Prostate gland (tissue), 2 donors: ENCODE measurements around the gene GRAMD4.

Experiments used
- CTCF ChIP-seq, 4 experiments: fragments of 200-600 bp in 2 of 4; fragments of 450-650 bp in 2 of 4; sonication (generic) in 2 of 4; IDR thresholded peaks; 1 replicate in 3 of 4; 2 replicates in 1 of 4; pipeline ENCODE4 v1.5.1; 2016 to 2019; ENCODE audit warnings: antibody characterized with exemption in 4 of 4, mild to moderate bottlenecking in 2 of 4, moderate library complexity in 2 of 4
- POLR2A ChIP-seq: fragments of 450-650 bp; IDR thresholded peaks from one replicate; pipeline ENCODE4 v1.6.1; 2016; ENCODE audit warnings: antibody characterized with exemption, mild to moderate bottlenecking
- POLR2AphosphoS5 ChIP-seq: sonication (generic); formaldehyde crosslinking; IDR thresholded peaks from one replicate; pipeline ENCODE4 v1.6.1; 2017; ENCODE audit warnings: antibody characterized with exemption

- no peak for TF ChIP-seq CTCF (IDR thresholded peaks at IDR 0.05)
- no peak for TF ChIP-seq POLR2AphosphoS5
- TF ChIP-seq POLR2A = no peak
These were observed 47.0 kb downstream of the GRAMD4 start for GRCh38 chr22:46667245-46667623.
